GM18507 (cell line): ENCODE data around the gene ARHGAP24.
"Not testable (repeated sequence)": the region's sequence is repeated elsewhere in the genome, so short reads cannot be mapped to it uniquely, and the experiment has no call there.

Source experiments
- DNase-seq: peaks from one replicate; pipeline ENCODE4 v3.0.0; 2011; ENCODE audit warnings: low read depth; ENCODE audit not compliant: insufficient read length; ENCODE audit errors: extremely low spot score
- FAIRE-seq: peaks from 2 replicates; lab custom pipeline; 2011; peaks lifted over from hg19 to GRCh38; lab: Jason Lieb, UNC

ARHGAP24 gene

DNA sequence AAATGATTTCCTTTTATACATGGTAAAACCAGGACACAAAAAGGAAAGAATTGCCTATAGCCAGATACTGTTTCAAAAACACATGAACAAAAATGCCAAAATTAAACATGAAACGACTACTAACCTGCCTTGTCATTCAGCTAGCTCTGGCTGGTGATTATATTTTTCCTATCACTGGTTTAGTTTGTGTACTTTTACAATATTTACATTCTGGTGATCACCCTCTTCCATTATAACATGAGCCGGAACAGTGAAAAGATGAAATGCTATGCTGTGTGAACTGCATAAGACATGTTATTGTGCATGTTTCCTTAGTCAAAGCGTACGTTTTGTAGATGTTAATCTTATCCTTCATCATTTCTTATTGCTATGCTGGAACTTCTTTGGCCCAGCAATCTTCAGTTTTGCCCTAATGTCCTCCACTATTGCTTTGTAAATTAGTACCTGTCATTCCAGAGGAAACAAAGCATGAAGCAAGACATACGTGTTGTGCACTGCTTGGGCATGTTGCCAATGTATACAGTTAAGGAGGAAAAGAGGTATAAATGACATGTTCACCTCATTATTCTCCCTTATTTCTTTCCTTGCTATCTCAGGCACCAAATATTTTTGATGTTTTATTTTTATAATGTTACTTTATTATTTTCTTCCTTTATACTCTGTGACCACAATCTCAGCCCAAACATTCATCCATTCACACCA, 386.3 kb downstream of the ARHGAP24 start:
- FAIRE-seq (no peak), DNase-seq (no peak)

- FAIRE-seq (no peak), DNase-seq (no peak)
Observed at GRCh38 chr4:85862896-85863295, 387.9 kb downstream of the ARHGAP24 start.

- FAIRE-seq: no peak
- no peak for DNase-seq
Observed at GRCh38 chr4:85864259-85865205, 389.6 kb downstream of the ARHGAP24 start.

GRCh38 chr4:85865256-85865655, 390.3 kb downstream of the ARHGAP24 start:
- DNase-seq (no peak), FAIRE-seq (no peak)

DNA sequence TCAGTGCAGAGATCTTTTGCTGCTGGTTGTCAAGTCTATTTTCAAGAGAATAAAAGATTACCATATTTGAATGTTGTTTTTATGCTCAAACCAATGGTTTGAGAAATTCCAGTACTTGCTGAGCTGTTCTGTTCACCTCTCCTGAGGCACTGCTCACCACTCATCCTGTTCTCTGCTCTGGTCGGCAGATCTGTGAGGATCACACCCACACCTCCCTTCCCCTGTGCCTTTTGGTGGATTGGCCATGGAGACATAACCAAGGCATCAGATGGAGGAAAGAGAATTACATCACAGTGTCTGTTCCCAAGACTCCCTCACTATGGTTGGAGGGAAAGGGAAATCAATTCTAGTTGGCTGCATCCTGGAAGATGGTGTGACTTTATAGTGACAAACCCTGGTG, 391.6 kb downstream of the ARHGAP24 start:
- FAIRE-seq: peak; percentile 60
- no peak for DNase-seq

GRCh38 chr4:85867271-85867670, 392.3 kb downstream of the ARHGAP24 start:
- FAIRE-seq (no peak), DNase-seq (no peak)

DNA sequence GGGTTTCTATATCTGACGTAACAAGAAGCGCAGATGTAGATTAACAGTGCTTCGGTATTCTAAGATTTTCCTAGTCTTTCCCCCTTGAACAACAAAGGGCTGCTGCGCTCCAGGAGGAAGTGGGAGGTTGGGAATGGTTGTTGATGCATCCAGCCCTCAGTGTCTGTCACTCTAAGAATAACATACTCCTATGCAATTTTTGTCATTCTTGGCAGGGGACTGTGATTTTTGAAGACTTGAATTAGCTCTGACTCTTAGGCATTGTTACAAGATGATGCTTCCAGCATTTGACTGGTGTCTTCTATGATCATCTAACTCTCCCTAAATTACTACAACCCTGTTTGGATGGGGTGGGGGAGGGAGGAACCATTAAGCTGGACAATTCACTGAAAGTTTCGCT, 394.2 kb downstream of the ARHGAP24 start:
- no peak for DNase-seq
- FAIRE-seq: no peak

DNA sequence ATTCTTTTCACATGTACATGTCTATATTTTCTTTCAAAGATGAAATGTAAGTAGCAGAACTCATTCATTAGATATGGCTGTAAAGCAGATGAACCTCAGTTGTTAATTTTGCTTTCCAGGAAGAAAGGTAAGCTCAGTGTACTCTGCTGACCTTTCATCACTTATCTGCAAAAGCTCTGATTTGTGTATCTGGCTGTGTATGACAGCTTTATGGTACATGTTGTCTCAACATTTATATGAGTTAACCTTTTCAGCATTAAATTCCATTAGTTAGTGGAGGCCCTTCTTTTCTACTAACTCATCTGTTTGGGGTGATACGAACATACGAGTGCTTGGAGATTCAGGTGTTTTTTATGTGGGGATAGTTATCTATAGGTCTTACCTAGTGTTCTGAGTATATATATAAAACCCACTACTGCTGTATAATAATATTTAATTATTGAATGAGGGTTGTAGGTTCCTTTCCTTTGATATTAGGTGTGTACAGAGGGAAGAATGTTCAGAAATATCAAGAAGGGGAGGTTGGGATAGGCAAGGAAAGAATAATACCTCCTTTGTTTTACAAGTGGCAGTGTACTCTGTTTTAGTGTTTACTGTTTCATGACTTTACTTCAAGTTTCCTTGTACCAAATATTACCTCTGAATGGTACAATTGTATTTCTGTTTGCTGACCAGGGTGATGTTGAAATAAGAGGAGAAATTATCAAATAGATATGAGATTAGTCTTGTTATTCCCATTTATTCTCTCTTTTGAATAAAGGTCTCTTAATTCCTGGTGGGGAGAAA, 395.5 kb downstream of the ARHGAP24 start:
- DNase-seq: no peak
- no peak for FAIRE-seq

- FAIRE-seq (no peak), DNase-seq (no peak)
Observed at GRCh38 chr4:85873566-85873965, 398.6 kb downstream of the ARHGAP24 start.

- FAIRE-seq (no peak), DNase-seq (no peak)
Observed at GRCh38 chr4:85879518-85879917, 404.6 kb downstream of the ARHGAP24 start.

GRCh38 chr4:85883180-85883579, 408.2 kb downstream of the ARHGAP24 start:
- FAIRE-seq: no peak

DNA sequence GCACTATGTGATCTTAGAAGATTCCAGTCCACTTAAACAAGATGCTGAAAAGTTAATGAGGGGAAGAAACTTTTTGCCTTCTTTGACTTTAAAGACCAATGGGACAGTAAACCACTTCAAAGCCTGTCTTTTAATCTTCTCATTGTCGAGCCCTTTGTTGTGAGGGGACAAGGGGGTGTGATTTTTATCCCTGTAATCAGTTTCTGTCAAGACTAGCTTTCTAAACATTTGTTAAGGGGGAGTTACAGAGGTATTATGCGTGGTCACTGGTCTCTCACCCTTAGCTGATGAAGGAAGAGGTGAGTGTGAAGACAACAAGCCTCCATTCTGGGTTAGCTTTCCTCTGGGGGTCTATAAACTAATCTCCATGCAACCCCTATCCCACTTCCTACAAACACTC, 409.3 kb downstream of the ARHGAP24 start:
- no peak for FAIRE-seq

More at GRCh38 chr4:85883180-85883579, 408.2 kb downstream of the ARHGAP24 start:
- no peak for DNase-seq

DNA sequence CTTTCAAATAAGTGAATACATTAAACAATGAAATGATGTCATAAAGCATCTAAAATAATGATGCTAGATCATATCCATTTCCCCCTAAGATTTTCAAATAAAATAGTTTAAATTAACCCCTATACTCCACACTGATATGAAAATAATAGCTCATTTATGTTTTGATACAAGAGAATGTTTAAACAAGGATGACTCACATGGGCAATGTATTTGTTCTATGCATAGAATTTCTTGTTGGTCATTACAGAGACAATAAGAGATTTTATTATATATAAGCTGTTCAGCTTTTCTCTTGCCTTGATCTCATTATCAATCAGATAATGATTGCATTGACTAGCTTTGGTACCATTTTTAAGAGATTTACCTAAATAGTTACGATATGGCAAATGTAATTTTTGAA, 411.7 kb downstream of the ARHGAP24 start:
- FAIRE-seq (peak; percentile 5), DNase-seq (no peak)

More for the DNA sequence above, 409.3 kb downstream of the ARHGAP24 start:
- DNase-seq: no peak

DNA sequence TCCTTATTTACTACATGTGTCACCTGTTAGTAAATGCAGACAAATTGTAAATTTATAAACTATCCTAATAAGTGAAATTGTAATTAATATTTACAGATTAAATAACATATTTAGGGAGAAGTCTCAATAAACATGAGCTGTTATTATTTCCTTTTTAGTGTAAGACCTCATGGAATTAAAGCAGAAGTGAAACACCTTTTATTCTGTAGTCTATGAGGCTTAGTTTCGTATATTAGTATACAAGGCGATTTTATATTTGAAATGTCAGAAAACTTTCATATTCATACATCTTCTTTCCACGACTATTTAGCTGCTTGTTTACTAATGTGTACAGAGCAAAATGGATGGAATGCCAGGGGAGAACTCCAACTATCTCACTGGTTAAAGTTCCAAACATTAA, 414.4 kb downstream of the ARHGAP24 start:
- no peak for DNase-seq
- no peak for FAIRE-seq

DNA sequence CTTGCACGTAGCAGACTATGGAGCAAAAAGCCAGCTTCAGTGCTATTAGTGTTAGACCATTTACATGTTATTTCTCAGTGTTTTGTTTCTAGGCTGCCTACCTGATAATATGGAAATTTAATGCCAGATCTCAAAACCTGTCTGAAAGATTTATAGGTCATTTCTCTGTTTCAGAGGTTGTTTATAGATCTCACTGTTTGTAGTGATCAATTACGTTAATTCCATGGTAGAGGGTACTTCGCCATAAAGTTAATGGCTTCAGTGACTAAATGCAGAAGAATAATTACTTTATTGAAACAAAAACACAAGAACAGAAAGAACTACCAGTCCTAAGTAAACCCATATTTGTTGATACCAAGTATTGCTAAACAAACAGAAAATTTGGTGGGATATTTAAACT, 420.8 kb downstream of the ARHGAP24 start:
- FAIRE-seq: no peak

GRCh38 chr4:85898231-85898630, 423.3 kb downstream of the ARHGAP24 start:
- DNase-seq: no peak
- no peak for FAIRE-seq

More for the DNA sequence above, 420.8 kb downstream of the ARHGAP24 start:
- DNase-seq: no peak

- no peak for FAIRE-seq
- no peak for DNase-seq
Observed at GRCh38 chr4:85901500-85901899, 426.6 kb downstream of the ARHGAP24 start.

- not testable (repeated sequence) for FAIRE-seq, DNase-seq
Observed at GRCh38 chr4:85902647-85903046, 427.7 kb downstream of the ARHGAP24 start.

GRCh38 chr4:85905761-85906160, 430.8 kb downstream of the ARHGAP24 start:
- no peak for FAIRE-seq
- no peak for DNase-seq

DNA sequence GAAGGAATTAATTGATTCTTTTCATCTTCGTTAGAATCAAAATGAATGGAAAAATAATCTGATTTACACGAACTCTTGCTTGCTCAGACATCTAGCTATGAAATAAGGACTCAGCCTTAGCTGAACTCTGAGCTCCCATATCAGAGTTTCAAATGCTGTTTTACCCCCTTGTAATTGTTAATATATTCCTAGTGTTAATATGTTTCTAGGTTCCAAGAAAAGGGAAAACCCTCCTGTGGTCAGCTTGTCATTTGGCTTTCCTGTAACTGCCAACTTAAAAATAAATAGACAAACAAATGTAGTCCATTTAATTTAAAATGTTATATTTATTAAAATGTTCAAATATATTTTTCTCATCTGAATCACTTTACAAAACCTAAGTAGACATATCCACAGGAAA, 432.1 kb downstream of the ARHGAP24 start:
- no peak for FAIRE-seq

More for the DNA sequence above, 432.1 kb downstream of the ARHGAP24 start:
- no peak for DNase-seq
